Hepatocyte (in vitro differentiated cells): ENCODE measurements around the gene DLEC1. TPM values are rescaled to one million over a fixed set of nuclear protein-coding genes. Genes with fewer than 3 reads are reported as not detected.
A peak's percentile ranks its signal among the peaks of the same experiment; 100 is the strongest.
"Not testable (repeated sequence)": the region's sequence is repeated elsewhere in the genome, so short reads cannot be mapped to it uniquely, and the experiment has no call there.

Source experiments
- DNase-seq: peaks from one replicate; pipeline ENCODE4 v3.0.0-alpha.2; 2016; ENCODE audit warnings: low spot score
- H2AFZ ChIP-seq: fragments of 200-600 bp; sonication (generic); 2 replicates; pipeline ENCODE4 v1.6.0; 2016; ENCODE audit warnings: antibody characterized with exemption, mild to moderate bottlenecking
- H3K27ac ChIP-seq: fragments of 200-600 bp; sonication (generic); 2 replicates; pipeline ENCODE4 v1.5.1; 2016; ENCODE audit warnings: mild to moderate bottlenecking
- H3K27me3 ChIP-seq: fragments of 200-600 bp; sonication (generic); 2 replicates; pipeline ENCODE4 v1.6.1; 2016
- H3K36me3 ChIP-seq: fragments of 200-600 bp; sonication (generic); replicated peaks from 2 replicates; pipeline ENCODE4 v1.5.1; 2016; ENCODE audit warnings: low read depth; ENCODE audit not compliant: insufficient read depth
- H3K4me1 ChIP-seq: fragments of 200-600 bp; sonication (generic); 2 replicates; pipeline ENCODE4 v1.5.1; 2016; ENCODE audit warnings: mild to moderate bottlenecking, moderate library complexity; ENCODE audit not compliant: insufficient read depth
- H3K4me2 ChIP-seq: fragments of 200-600 bp; sonication (generic); 2 replicates; pipeline ENCODE4 v1.6.0; 2016
- H3K4me3 ChIP-seq: fragments of 200-600 bp; sonication (generic); 2 replicates; pipeline ENCODE4 v1.5.1; 2016; ENCODE audit warnings: mild to moderate bottlenecking
- H3K79me2 ChIP-seq: fragments of 200-600 bp; sonication (generic); 2 replicates; pipeline ENCODE4 v1.6.0; 2017; ENCODE audit warnings: mild to moderate bottlenecking
- H3K9me2 ChIP-seq: fragments of 200-600 bp; sonication (generic); replicated peaks from 2 replicates; pipeline ENCODE4 v1.6.0; 2017; ENCODE audit warnings: mild to moderate bottlenecking; ENCODE audit not compliant: insufficient read depth
- H3K9me3 ChIP-seq: fragments of 200-600 bp; sonication (generic); 2 replicates; pipeline ENCODE4 v1.5.1; 2016; ENCODE audit warnings: low read depth, mild to moderate bottlenecking
- H4K20me1 ChIP-seq: fragments of 200-600 bp; sonication (generic); 2 replicates; pipeline ENCODE4 v1.6.0; 2016; ENCODE audit warnings: mild to moderate bottlenecking; ENCODE audit not compliant: insufficient read depth, poor library complexity, severe bottlenecking
- CTCF ChIP-seq: fragments of 200-600 bp; sonication (generic); IDR thresholded peaks from 2 replicates; pipeline ENCODE4 v1.5.1; 2016; ENCODE audit warnings: antibody characterized with exemption, mild to moderate bottlenecking; ENCODE audit not compliant: poor library complexity
- EZH2 ChIP-seq: fragments of 200-600 bp; sonication (generic); IDR thresholded peaks from 2 replicates; pipeline ENCODE4 v1.6.1; 2016; ENCODE audit warnings: antibody characterized with exemption, mild to moderate bottlenecking, borderline replicate concordance
- EZH2phosphoT487 ChIP-seq: fragments of 200-600 bp; sonication (generic); IDR thresholded peaks from one replicate; pipeline ENCODE4 v1.6.1; 2018; ENCODE audit warnings: antibody characterized with exemption, mild to moderate bottlenecking, low read depth, moderate library complexity; ENCODE audit not compliant: unreplicated experiment, severe bottlenecking
- WGBS: methylation state at CpG from one replicate; pipeline ENCODE4 v1.1.6; 2016; ENCODE audit warnings: low lambda C conversion rate; ENCODE audit errors: missing lambda C conversion rate; 5-methylcytosine and 5-hydroxymethylcytosine counted together
- polyA plus RNA-seq: library from polyadenylated mRNA; unstranded; fragments of >200 nt; fragmentation: Nextera tagmentation; extraction: Ambion mirVana; gene quantifications from 2 replicates; pipeline ENCODE4 v1.2.1, GENCODE V29; 2016
- total RNA-seq: library from RNA; depleted of rRNA; stranded (reverse); fragments of >200 nt; gene quantifications from 2 replicates; pipeline ENCODE4 v1.2.3, GENCODE V29; 2014

DLEC1 gene
- total and polyA plus RNA-seq, 2 experiments from 2014 or later: 0.23 to 1.5 TPM

GRCh38 chr3:38067508-38068233 is 28.7 kb downstream of the DLEC1 start:
- Histone ChIP-seq H3K36me3 (no peaks in the 10 kb centered on the region), H3K4me1 (no peaks in the 10 kb centered on the region), H3K9me3 (no peaks in the 10 kb centered on the region), H3K79me2 (no peaks in the 10 kb centered on the region), H3K4me2 (no peak overlapping the region), H3K4me3 (no peak overlapping the region), H3K27me3 (no peaks in the 10 kb centered on the region), H4K20me1 (no peaks in the 10 kb centered on the region), H2AFZ (no peak overlapping the region), H3K9me2 (no peaks in the 10 kb centered on the region), H3K27ac (no peak overlapping the region)
- TF ChIP-seq EZH2: no peak
- no peak for TF ChIP-seq EZH2phosphoT487
- TF ChIP-seq CTCF: no peak
- 86% methylated on average over 6 of the region's 6 CpGs for WGBS
- DNase-seq: peak; percentile 54

- H3K9me2 ChIP-seq: no peaks in the 10 kb centered on the region
Observed at GRCh38 chr3:38070013-38070412, 31.0 kb downstream of the DLEC1 start.

GRCh38 chr3:38077073-38077472 is 38.1 kb downstream of the DLEC1 start:
- H3K4me2 ChIP-seq, H3K4me1 ChIP-seq, H3K27me3 ChIP-seq, H3K79me2 ChIP-seq, H3K36me3 ChIP-seq, H2AFZ ChIP-seq, H3K9me3 ChIP-seq, DNase-seq, H3K9me2 ChIP-seq, H3K27ac ChIP-seq, H4K20me1 ChIP-seq, H3K4me3 ChIP-seq: not testable (repeated sequence)
- 50% methylated on average over 3 of the region's 3 CpGs for WGBS

More at GRCh38 chr3:38070013-38070412, 31.0 kb downstream of the DLEC1 start:
- Histone ChIP-seq H3K4me1 (no peaks in the 10 kb centered on the region), H3K9me3 (no peaks in the 10 kb centered on the region), H2AFZ (no peak overlapping the region), H3K27me3 (no peaks in the 10 kb centered on the region), H3K4me2 (no peak overlapping the region), H3K27ac (no peak overlapping the region), H3K36me3 (no peaks in the 10 kb centered on the region), H3K4me3 (no peak overlapping the region), H3K79me2 (no peaks in the 10 kb centered on the region), H4K20me1 (no peaks in the 10 kb centered on the region)
- DNase-seq: no peak
- TF ChIP-seq CTCF: no peak
- TF ChIP-seq EZH2: no peak
- TF ChIP-seq EZH2phosphoT487: no peak
- WGBS: 67% methylated on average over 2 of the region's 2 CpGs

- H3K9me2 ChIP-seq, H4K20me1 ChIP-seq, H3K4me1 ChIP-seq, H3K9me3 ChIP-seq, H3K36me3 ChIP-seq, H3K27me3 ChIP-seq, H2AFZ ChIP-seq, H3K79me2 ChIP-seq, H3K4me3 ChIP-seq, H3K4me2 ChIP-seq, H3K27ac ChIP-seq, DNase-seq: not testable (repeated sequence)
- 94% methylated on average over 12 of the region's 16 CpGs for WGBS
Observed at GRCh38 chr3:38082296-38082695, 43.3 kb downstream of the DLEC1 start.

- H3K4me1 ChIP-seq, H3K9me3 ChIP-seq, H3K9me2 ChIP-seq, DNase-seq, H4K20me1 ChIP-seq, H3K36me3 ChIP-seq, H3K79me2 ChIP-seq, H3K27me3 ChIP-seq, H2AFZ ChIP-seq, H3K4me2 ChIP-seq, H3K4me3 ChIP-seq, H3K27ac ChIP-seq: not testable (repeated sequence)
- 83% methylated on average over 1 of the region's 1 CpG for WGBS
Observed at GRCh38 chr3:38083254-38083653, 44.2 kb downstream of the DLEC1 start.
